Gastrocnemius medialis (tissue), 4 donors: ENCODE results near the gene CPVL. TPM values are rescaled to one million over a fixed set of nuclear protein-coding genes. Genes with fewer than 3 reads are reported as not detected.

Experiments used
- ATAC-seq, 2 donors: fragments of 150-250 bp; one replicate each; pipeline ENCODE4 v1.9.1; 2016
- DNase-seq, 2 donors: peaks; one replicate each; pipeline ENCODE4 v3.0.0-alpha.2; 2019
- H3K27ac ChIP-seq, 4 donors: fragments of 200-600 bp; sonication (generic); 1 replicate in 1 of 4; 2 replicates in 3 of 4; pipeline ENCODE4 v1.5.1; 2016 to 2018; ENCODE audit warnings: mild to moderate bottlenecking in 2 of 4, moderate library complexity in 1 of 4
- H3K27me3 ChIP-seq, 3 donors: fragments of 200-600 bp; sonication (generic) in 2 of 3; 1 replicate in 1 of 3; 2 replicates in 2 of 3; pipeline versions ENCODE4 v1.5.1 to v1.6.0; 2016 to 2019; ENCODE audit warnings: mild to moderate bottlenecking in 1 of 3, moderate library complexity in 1 of 3
- H3K36me3 ChIP-seq, 2 donors: fragments of 200-600 bp; sonication (generic) in 1 of 2; one replicate each; pipeline ENCODE4 v1.5.1; 2017 to 2018
- H3K4me1 ChIP-seq, 2 donors: fragments of 200-600 bp; sonication (generic) in 1 of 2; one replicate each; pipeline ENCODE4 v1.5.1; 2016 to 2017; ENCODE audit warnings: mild to moderate bottlenecking in 2 of 2
- H3K4me3 ChIP-seq, 4 donors: fragments of 200-600 bp; sonication (generic) in 3 of 4; 1 replicate in 1 of 4; 2 replicates in 3 of 4; pipeline ENCODE4 v1.5.1; 2016 to 2019; ENCODE audit warnings: mild to moderate bottlenecking in 2 of 4
- H3K9me3 ChIP-seq, 3 donors: fragments of 200-600 bp; sonication (generic) in 2 of 3; 1 replicate in 1 of 3; 2 replicates in 2 of 3; pipeline ENCODE4 v1.5.1; 2016 to 2019
- CTCF ChIP-seq, 5 experiments: fragments of 450-650 bp in 3 of 5; fragments of 200-600 bp in 2 of 5; sonication (generic) in 2 of 5; IDR thresholded peaks in 4 of 5; conservative IDR thresholded peaks in 1 of 5; 1 replicate in 4 of 5; 2 replicates in 1 of 5; pipeline ENCODE4 v1.5.1; 2016 to 2019; ENCODE audit warnings: antibody characterized with exemption in 5 of 5, mild to moderate bottlenecking in 3 of 5, moderate library complexity in 3 of 5
- POLR2A ChIP-seq, 2 donors: fragments of 450-650 bp; IDR thresholded peaks; one replicate each; pipeline ENCODE4 v1.6.1; 2017; ENCODE audit warnings: antibody characterized with exemption in 2 of 2, mild to moderate bottlenecking in 2 of 2, moderate library complexity in 2 of 2
- in situ Hi-C, 4 donors: fragments of 200-750 bp; cut with MboI; loops; one replicate each; pipeline versions ENCODE4 v1.15.0 to v1.8.0; 2017; ENCODE audit warnings: low sequenced_read_pairs in 4 of 4
- intact Hi-C: fragments of 100-400 bp; cut with DNase I; formaldehyde crosslinking; loops from one replicate; pipeline ENCODE4 v1.15.1; 2023; ENCODE audit warnings: low total_unique reads
- total RNA-seq, 4 donors: library from RNA; depleted of rRNA; stranded (reverse); fragments of >200 nt; gene quantifications; one replicate each; pipeline versions ENCODE4 v1.1.0 to v1.2.3, GENCODE V29; 2016

Gene CPVL
- total RNA-seq, 4 donors from 2014 or later = 5.6 to 11.8 (median 6.2) TPM

DNA sequence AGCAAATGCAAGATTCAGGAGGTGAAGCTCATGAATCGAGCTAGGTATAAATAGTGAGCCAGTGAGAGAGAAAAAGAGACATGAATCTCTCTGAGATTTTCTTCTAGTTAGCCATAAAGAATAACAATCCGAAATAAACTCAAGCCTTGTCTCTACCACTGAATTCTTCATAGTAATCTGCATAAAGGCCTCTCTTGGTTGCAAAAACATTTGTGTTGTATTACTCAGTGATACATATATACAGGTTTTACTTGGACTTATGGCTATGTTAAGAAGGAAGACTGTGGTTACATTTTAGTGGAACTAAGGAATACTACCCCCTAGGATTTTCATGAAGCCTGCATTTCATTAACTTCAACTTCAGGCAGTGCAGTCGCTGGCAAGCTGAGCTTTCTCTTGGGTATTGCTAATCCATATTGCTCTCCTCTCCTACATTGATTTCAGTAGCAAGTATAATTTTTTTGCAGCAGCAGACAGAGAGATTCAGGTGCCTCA lies 115.5 kb downstream of the CPVL start:
- peaks cover 0 to 7% of the 10 kb centered on the region in 2 donors for H3K4me1 ChIP-seq
- no peaks in the 10 kb centered on the region for H3K27me3 ChIP-seq
- no peaks in the 10 kb centered on the region for H3K9me3 ChIP-seq
- DNase-seq (no peak), ATAC-seq (no peak)
- TF ChIP-seq POLR2A (IDR thresholded peaks at IDR 0.05) (no peak), CTCF (IDR thresholded peaks at IDR 0.05 in 4 of 5, conservative IDR thresholded peaks at IDR 0.05 in 1 of 5) (no peak)
- intact Hi-C loops (no loop called here), in situ Hi-C loops (no loop called here)
- no peak overlapping the region for H3K27ac ChIP-seq
- no peaks in the 10 kb centered on the region for H3K36me3 ChIP-seq
- no peak overlapping the region for H3K4me3 ChIP-seq

- Histone ChIP-seq H3K36me3 (no peaks in the 10 kb centered on the region), H3K4me3 (no peak overlapping the region), H3K27ac (no peak overlapping the region), H3K27me3 (no peaks in the 10 kb centered on the region), H3K9me3 (no peaks in the 10 kb centered on the region), H3K4me1 (peaks cover 3 to 19% of the 10 kb centered on the region in 2 donors)
- TF ChIP-seq CTCF (IDR thresholded peaks at IDR 0.05 in 4 of 5, conservative IDR thresholded peaks at IDR 0.05 in 1 of 5) (no peak), POLR2A (IDR thresholded peaks at IDR 0.05) (no peak)
- no peak for DNase-seq
- in situ Hi-C loops = no loop called here
- intact Hi-C loops = no loop called here
- ATAC-seq = no peak
Measured at GRCh38 chr7:29022291-29022988, 123.9 kb downstream of the CPVL start.

DNA sequence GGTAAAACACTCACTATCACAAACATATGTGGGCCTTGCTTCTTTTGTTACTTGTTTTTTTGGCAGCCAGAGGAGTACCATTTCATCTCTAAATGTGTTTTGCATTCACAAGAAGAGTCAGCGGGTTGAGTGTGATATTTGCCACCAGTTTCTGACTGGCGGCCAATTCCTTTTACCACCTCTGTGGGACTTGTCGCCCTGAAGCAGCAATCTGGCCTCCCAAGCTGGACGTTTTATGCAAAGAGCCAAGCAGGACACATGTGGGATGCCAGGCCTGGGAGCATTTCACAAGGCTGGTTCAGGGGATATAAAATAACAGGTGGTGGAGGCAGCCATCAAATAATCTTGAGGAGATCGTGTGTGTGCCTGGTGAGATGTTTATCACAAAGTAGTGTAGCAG lies 126.4 kb downstream of the CPVL start:
- DNase-seq = peak in 1 of 2 donors; percentile 33
- H3K4me1 ChIP-seq = peaks cover 3 to 19% of the 10 kb centered on the region in 2 donors
- peak overlapping the region in 1 of 4 donors; percentile 21 for H3K27ac ChIP-seq
- H3K36me3 ChIP-seq = no peaks in the 10 kb centered on the region
- H3K9me3 ChIP-seq = no peaks in the 10 kb centered on the region
- TF ChIP-seq CTCF (IDR thresholded peaks at IDR 0.05 in 4 of 5, conservative IDR thresholded peaks at IDR 0.05 in 1 of 5) = no peak
- TF ChIP-seq POLR2A (IDR thresholded peaks at IDR 0.05) = no peak
- intact Hi-C loops = loop anchor here (10.0 kb wide), 2 partner anchors 65 to 385 kb away; partner anchors contain the start of gene TRIL
- ATAC-seq = peak in 1 of 2 donors; percentile 72
- no peak overlapping the region for H3K4me3 ChIP-seq
- H3K27me3 ChIP-seq = no peaks in the 10 kb centered on the region
- in situ Hi-C loops = no loop called here

- H3K9me3 ChIP-seq = no peaks in the 10 kb centered on the region
- no peaks in the 10 kb centered on the region for H3K36me3 ChIP-seq
- H3K27ac ChIP-seq = peak overlapping the region in 1 of 4 donors; percentile 21
- peaks cover 3 to 19% of the 10 kb centered on the region in 2 donors for H3K4me1 ChIP-seq
- in situ Hi-C loops (no loop called here), intact Hi-C loops (loop anchor here (10.0 kb wide), 2 partner anchors 65 to 385 kb away; partner anchors contain the start of gene TRIL)
- H3K4me3 ChIP-seq = no peak overlapping the region
- TF ChIP-seq POLR2A (IDR thresholded peaks at IDR 0.05) (no peak), CTCF (IDR thresholded peaks at IDR 0.05 in 4 of 5, conservative IDR thresholded peaks at IDR 0.05 in 1 of 5) (peak in 1 of 5 experiments; percentile 24)
- DNase-seq = no peak
- ATAC-seq = peak in 1 of 2 donors; percentile 75
- H3K27me3 ChIP-seq = no peaks in the 10 kb centered on the region
Measured at GRCh38 chr7:29019387-29019786, 127.0 kb downstream of the CPVL start.
